NCI-H187 treated with DMSO at 0.1 percent for 48 hours (cell line): ENCODE results near the gene ARHGAP22.
"Not testable (repeated sequence)": the region's sequence is repeated elsewhere in the genome, so short reads cannot be mapped to it uniquely, and the experiment has no call there.

Source experiments
- DNase-seq: peaks from one replicate; lab custom pipeline; 2025; lab: John Stamatoyannopoulos, UW

Gene ARHGAP22, protein sequence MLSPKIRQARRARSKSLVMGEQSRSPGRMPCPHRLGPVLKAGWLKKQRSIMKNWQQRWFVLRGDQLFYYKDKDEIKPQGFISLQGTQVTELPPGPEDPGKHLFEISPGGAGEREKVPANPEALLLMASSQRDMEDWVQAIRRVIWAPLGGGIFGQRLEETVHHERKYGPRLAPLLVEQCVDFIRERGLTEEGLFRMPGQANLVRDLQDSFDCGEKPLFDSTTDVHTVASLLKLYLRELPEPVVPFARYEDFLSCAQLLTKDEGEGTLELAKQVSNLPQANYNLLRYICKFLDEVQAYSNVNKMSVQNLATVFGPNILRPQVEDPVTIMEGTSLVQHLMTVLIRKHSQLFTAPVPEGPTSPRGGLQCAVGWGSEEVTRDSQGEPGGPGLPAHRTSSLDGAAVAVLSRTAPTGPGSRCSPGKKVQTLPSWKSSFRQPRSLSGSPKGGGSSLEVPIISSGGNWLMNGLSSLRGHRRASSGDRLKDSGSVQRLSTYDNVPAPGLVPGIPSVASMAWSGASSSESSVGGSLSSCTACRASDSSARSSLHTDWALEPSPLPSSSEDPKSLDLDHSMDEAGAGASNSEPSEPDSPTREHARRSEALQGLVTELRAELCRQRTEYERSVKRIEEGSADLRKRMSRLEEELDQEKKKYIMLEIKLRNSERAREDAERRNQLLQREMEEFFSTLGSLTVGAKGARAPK

DNA sequence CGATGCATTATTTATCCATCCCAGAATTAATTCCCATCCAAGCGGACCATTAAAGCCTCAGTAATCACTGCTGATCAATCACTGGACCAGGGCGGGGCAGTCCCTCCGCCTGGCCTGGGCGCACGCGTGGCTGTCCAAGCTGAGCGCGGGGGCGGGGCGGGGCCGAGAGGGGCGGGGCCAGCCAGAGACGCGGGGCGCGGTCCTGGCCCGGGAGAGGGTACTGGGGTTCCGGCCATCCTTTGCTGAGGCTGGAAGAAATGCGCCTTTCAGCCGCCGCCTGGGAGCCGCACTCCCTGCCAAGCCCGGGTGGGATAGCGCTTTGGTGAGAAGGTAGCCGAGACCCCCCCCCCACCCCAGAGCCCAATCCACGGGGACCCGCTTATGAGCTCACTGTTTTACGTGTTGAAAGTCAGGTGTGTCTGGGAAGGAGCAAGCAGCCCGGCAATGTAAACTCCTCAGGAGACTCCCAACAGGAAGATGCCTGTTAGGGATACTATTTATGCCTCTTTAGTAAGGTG lies at the start of gene ARHGAP22:
Gene ARHGAP22, minus strand, starts transcription at position 83 of the 518 bp plus-strand sequence. CDS start 277 bp downstream, outside the sequence.
- DNase-seq: no peak

DNA sequence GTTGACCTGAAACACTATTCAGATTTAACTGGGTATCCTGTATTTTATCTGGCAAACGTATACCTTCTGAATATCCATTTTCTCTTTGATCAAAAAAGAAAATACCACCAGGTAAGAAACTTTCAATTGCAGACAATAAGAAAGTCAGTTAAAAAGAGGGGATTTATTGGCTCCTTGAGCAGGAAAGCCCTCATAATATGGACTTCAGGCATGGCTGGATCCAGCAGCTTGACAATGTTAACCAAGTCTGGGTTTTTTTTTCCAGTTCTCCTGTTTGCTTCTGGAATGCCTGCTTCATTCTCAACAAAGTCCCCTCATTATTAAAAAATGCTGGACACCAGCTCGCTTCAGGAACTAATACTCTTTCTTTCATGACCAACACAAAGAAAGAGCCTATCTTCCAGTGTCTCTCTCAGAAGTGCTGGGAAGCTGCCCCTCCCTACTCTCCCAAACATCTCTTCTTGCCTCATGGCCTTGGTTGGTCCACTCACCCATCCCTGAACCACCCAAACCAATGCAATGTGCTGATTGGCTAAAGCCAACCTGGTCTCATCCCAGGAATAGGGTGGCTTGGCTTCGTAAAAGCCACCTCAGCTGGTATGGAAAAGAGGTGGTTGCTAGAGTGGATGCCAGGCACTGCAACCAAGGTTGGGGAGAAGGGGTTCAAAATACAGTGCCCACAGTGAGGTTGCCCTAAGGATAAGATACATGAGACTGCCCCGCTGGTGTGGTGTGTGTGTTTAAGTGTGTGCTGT lies 49.2 kb upstream of the ARHGAP22 start:
- no peak for DNase-seq

DNA sequence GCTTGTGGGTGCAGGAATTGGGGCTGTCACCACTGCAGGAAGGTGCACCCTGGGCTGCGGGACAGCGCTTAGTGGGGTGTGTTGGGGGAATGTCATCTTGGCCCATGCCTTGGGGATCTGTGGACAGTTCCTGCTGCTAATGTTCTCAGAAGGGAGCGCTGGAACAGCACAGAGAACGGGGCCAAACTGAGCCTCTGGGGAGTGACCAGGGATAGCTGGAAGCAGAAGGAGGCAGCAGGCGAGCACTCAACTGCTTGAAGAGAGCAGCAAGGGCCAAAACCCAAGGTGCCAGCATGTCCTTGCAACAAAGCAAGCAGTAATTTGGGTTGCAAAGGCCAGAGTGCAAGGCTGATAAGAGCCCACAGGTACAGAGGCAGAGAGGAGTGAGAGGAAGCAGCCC lies 48.5 kb upstream of the ARHGAP22 start:
- DNase-seq: no peak

DNA sequence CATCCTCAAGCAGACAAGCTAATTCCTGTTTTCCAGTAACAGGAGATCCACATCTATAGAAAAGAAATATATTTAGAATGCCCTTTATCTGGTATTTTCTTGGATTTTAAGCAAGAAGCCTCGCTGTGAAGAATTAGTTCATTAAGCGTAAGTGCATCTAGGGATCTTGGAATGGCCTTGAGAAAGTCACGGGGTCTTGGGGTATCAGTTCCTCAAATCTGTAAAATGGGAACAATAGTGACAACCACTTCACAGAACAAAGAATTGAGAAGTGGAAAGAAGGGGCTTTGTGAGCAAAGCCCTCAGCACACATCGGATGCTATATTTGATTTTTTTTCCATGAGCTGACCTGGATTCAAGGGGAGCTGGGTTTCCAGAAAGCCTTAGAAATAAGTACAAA lies 47.5 kb upstream of the ARHGAP22 start:
- no peak for DNase-seq

DNA sequence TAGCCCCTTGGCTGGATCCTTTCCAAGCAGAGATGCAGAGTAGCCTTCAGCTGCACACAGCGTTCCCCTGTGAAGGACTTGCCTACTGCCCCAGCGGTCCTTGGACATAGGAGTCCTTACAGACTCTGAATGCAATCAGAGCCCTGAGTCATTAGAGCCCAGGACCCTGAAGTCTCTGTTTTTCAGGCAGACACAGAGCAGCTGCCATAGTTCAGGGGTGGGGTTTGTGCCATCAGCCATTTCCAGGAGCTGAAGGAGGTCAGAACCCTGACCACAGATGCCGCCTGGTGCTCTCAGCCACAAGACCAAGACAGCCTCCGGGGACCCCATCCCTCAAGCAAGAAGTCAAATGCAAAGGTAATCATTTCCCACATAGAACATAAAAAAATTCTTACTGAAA lies 47.0 kb upstream of the ARHGAP22 start:
- no peak for DNase-seq

DNA sequence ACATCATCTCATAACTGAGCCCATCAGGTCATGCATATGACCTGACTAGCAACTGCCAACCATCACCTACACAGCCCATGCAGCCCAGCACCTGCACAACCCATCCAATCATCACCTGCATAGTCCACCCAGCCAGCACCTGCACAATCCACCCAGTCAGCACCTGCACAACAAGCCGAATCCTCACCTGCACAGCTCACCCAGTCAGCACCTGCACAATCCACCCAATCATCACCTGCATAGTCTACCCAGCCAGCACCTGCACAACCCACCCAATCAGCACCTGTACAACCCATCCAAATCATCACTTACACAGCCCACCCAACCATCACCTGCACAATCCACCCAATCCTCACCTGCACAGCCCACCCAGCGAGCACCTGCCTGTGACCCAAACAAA lies 46.4 kb upstream of the ARHGAP22 start:
- DNase-seq: no peak

DNA sequence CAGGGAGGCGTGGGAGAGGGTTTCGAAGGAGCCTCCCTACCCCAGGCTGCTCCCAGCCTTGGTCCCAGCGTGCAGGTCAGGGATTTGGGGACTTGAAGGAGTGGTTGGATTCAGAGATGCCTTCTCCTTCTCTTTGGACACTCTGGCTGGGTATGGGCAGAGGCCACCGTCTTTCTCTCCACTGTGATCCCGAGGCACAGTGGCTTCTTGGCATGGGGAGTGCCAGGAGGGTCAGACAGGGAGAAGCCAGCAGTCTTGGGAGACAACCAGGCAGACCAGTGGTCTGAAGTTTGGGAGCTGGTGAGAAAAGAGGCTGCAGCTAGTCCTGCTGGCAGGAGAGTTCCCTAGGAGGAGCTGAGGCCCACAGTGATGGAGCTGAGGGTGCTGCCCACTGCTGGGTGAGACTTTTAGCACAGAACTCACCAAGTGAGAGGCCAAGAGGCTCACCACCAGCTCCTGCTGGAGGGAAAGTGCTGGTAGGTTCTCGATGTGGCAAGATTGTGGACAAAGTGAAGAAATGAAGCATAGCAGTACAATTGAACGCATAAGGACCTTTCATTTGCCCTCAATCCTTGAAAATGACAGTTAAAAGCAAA lies 44.6 kb upstream of the ARHGAP22 start:
- DNase-seq: no peak

DNA sequence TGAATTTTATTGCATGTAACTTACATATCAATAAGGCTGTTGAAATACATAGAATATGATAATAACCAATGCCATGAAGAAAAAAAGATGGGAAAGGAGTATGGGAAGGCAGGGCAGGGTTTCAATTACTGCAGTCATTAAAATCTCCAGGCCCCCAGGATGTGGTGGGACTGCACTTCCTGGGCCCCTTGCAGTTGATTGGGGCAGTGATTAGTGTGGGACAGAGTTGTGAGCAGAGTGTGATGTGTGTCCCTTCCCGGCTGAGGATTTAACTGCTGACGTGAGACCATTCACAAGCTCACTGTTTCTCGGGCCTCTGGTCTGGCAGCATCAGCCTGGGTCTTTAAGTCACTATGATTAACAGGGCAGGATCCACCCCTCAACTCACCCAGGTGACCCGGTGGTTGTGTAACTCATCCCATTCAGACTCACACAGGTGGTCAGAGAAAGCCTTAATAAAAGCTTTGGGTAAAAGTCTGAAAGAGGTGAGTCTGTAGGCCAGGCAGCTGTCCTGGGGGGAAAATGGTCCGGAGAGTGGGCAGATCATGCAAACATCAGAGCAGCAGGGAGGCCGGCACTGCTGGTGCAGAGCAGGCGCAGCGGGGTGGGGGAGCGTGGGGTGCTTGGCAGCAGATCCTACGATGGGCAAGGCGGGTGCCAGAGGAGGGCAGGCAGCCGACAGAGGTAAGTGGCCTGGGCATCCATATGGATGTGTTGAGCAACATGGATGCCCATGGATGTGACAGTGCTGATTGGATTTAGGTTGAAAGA lies 43.5 kb upstream of the ARHGAP22 start:
- DNase-seq: no peak

DNA sequence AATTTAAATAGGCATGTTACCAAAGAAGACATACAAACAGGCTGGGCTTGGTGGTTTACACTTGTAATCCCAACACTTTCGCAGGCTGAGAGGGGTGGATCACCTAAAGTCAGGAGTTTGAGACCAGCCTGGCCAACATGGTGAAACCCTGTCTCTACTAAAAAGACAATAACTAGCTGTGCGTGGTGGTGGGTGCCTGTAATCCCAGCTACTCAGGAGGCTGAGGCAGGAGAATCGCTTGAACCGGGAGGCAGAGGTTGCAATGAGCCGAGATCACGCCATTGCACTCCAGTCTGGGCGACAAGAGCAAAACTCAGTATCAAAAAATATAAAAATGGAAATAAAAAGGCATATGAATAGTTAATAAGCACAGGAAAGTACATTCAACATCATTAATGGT lies 42.2 kb upstream of the ARHGAP22 start:
- DNase-seq: not testable (repeated sequence)

DNA sequence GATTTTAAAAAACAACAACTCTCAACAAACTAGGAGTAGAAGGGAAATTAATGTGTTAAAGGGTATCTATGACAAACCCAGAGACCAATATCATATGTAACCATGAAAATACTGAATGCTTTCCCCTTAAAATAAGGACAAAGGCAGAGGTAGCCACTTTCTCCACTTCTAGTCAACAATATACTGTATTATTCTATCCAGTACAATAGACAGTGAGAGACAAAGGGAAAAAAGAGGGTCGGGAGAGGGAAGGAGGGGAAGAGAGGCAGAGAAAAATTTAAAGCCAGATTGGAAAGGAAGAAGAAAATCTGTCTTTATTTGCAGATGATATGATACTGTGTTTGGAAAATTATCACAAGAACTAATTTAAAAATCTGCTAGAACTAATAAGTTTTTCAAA lies 40.7 kb upstream of the ARHGAP22 start:
- no peak for DNase-seq

DNA sequence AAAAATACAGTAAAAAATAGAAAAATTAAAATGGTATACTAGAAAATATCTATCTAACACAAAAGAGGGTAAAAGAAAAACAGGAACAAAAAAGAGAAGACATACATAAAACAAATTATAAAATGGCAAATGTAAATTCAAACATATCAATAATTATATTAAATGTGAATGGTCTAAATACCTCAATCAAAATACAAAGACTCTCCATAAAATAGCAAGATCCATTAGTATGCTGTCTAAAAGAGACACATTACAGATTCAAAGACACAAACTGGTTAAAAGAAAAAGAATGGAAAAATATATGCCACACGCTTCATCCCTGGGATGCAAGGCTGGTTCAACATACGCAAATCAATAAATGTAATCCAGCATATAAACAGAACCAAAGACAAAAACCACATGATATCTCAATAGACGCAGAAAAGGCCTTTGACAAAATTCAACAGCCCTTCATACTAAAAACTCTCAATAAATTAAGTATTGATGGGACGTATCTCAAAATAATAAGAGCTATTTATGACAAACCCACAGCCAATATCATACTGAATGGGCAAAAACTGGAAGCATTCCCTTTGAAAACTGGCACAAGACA lies 36.3 kb upstream of the ARHGAP22 start:
- not testable (repeated sequence) for DNase-seq

DNA sequence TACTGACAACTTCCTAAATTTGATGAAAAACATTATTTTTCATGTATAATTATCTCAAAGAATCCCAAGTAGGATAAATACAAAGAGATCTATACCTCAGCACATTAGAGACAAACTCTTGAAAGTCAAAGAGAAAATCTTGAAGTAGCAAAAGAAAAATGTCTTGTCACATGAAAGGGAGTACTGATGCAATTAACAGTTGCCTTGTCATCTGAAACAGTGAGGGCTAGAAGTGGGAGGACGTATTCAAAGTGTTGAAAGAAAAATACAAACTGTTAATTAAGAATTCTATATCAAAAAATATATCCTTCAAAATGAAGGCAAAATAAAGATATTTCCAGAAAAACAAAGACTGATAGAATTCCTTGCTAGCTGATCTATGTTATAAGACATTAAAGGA lies 35.5 kb upstream of the ARHGAP22 start:
- DNase-seq: no peak

DNA sequence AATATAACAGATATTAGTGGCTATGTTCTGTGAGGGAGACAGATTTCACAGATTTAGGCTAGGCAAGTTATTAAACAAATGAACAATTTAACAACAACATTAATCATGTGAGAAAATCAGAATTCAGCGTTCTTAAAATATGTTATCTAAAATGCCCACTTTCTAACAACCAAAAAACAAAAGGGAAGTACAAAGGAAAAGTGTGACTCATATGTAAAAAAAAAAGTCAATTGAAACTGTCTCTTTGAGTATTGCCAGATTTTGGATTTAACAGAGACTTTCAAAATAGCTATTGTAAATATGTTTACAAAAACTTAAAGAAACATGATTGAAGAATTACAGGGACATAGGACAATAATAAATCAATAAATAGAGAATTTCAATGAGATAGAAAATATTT lies 34.8 kb upstream of the ARHGAP22 start:
- DNase-seq: no peak

DNA sequence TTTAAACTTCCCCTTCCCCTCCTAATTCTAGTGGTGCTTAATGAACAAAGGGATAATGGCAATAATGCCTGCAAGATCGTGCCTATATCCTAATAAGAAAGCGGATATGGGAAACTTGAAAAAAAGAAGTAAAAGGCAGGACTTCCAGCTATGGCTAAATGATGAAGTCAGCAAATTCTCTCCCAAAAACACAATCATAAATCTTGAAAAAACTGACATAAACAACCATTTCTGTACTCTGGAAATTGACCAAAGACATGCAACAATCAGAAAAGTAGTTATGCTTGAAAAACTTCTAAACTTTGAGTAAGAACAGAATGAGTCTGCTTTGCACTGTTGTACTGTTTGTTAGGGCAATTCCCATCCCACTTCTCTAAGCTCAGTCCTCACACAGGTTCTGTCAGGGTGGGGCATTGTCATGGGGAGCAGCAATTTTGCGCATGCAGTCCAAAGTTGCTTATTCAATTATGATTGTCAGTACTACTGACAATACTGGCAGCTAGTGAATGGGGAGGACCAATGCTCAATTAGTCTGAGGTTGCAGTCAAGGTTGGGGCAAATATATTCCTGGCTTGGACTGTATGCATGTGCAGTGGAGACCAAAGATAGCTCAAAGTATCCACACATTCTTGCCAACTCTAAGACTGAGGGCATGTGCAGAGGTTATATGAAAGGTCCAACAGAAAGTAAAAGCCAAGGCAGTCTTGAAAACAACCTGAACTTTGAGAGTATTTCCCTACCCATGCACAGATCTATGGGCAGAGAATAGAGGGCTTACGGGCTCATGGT lies 34.1 kb upstream of the ARHGAP22 start:
- DNase-seq: no peak

DNA sequence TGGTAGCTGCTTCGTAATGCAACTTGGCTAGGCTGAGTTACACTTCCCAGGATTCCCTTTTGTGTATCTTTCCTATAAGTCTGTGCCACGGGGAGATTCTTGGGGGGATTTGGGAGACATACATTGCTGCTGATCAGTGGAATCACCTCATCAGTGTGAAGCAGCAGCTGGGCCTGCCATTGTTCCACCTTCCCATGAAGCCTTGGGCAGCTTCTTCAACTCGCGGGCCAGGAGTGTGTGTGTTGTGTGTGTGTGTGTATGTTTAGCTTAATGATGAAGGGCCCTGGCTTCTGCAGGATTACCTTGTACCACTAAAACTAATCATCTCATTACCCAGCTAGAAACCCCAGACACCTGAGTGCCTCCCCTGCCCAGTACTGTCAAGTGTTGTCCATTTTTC lies 33.3 kb upstream of the ARHGAP22 start:
- no peak for DNase-seq

DNA sequence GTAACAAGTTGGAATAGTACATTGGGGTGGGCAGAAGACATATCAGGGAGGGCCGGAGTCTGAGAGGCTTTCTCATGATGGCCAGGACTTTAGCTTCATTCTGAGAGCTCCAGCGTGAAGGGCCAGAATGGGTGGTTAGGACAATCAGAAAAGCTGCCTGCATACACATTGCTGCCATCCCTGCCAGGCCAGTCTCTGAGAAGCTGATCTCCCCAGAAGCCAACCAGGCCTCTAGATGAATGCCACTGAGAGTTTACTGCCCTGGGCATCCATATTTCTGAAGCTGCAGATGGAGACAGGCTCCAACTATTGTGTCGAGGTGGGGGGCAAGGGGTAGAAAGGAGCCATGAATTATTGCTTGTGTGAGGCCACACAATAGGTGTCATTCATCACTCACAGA lies 32.0 kb upstream of the ARHGAP22 start:
- no peak for DNase-seq

DNA sequence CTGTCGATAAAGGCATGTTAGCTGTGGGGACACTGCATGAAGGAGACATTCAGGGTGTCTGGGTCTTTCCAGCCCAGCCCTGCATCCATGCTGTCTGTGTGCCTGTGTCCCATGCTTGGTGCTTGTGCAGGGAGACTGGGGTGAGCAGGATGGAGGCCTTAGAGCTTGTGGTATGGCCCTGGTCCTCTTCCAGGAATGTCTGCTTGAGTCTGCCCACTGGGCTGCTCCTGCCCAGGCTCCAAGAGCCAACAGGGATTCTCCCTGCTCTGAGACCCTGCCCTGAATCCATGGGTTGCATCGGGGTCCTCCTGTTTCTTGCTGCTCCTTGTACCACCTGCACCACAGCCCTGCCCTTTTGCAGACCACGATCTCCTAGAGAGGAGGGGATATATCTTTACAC lies 31.4 kb upstream of the ARHGAP22 start:
- no peak for DNase-seq

DNA sequence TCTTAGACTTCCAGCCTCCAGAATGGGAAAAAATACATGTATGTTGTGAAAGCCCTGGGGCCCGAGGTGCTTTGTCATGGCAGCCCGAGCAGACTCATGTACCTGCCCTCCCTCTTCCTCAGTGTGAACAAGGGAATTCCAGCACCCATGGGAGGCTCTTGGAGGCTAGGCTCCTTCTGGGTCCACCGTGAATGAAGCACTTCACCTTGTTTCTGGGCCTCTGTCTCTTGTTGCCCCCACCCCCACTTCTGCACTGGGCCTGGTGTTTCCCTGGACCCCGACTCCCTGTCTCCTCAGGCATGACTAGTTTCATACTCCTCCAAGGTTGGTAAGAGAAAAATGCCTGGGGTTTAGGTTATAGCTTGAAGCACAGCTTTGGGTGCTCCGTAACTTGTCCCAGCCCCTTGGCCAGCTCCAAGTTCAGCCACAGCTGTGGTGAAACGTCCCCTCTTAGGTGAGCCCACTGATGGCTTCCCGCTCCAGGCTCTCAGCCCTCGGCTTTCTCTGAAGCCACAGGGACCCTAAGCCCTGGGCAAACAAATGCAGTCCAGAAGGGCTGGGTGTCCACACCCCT lies 30.2 kb upstream of the ARHGAP22 start:
- DNase-seq: no peak

DNA sequence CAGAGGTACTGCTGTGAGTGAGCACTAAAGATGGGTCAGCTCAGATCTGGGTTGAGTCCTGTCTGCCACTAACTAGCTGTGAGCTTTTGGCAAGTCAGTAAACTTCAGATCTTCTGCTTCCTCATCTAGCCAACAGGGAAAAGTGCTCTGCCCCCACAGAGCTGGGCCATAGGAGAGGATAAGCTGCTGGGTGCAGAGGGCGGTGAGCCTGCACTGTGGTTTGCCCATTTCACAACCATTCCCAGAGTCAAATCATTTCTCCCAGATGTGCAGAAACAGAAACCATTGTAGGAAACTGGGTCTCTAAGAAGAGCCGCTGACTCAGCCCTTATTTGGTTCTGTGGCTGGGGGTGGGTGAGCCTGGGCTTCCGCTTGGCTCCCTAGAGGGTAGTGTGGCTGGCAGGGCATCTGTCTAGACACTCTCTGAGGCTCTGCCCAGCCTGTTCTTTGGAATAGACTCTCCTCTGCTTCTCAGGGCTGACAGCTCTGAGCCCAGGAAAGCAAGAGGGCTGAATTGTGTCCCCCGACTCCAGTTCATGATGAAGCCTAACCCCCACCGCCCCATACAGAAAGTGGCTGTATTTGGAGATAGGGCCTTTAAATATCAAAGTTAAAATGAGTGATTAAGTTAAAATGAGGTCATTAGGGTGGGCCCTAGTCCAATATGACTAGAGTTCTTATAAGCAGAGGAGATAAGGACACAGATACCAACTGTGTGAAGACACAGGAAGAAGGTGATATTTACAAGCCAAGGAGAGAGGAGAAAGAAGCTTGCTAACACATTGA lies 29.5 kb upstream of the ARHGAP22 start:
- no peak for DNase-seq
